GM18508 (cell line): ENCODE data around the gene NLRP9.

Experiments
- ATAC-seq: cut with Tn5 transposase; IDR thresholded peaks from one replicate; pipeline ENCODE4 v1.9.1; 2021; ENCODE audit warnings: moderate number of reproducible peaks; ENCODE audit not compliant: insufficient read depth, unreplicated experiment

NLRP9 gene

DNA sequence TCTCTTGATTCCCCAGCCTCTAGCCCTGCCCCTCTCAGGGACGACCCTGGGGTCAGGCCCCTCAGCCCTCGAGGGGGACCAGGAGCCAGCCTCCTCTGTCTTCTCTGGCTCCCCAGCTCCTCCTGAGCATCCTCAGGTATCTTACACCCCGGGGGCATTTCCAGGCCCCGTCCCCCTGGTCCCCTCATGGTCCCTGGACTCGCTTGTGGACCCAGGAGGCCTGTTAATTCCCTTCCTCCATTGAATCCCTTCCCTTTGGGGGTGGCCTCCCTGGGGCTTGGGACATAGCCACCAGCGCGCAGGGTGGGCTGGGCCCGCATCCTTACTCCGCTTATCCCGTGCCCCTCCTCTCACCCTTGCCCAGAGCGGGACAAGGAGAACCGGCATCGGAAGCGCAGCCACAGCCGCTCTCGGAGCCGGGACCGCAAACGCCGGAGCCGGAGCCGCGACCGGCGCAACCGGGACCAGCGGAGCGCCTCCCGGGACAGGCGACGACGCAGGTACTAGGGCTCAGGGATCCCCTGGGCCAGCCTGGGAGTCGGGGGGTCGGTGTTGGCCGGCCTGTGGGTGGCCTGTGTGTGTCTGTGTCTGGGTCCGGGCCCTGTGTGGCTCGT, 79.2 kb downstream of the NLRP9 start:
- ATAC-seq: no peak
